GM12801 (cell line): ENCODE results near the gene PIM3.

Experiments used
- CTCF ChIP-seq: IDR thresholded peaks from one replicate; pipeline ENCODE4 v1.5.1; 2011; ENCODE audit warnings: control low read depth; ENCODE audit not compliant: insufficient read length; ENCODE audit errors: extremely low read depth

PIM3 gene

DNA sequence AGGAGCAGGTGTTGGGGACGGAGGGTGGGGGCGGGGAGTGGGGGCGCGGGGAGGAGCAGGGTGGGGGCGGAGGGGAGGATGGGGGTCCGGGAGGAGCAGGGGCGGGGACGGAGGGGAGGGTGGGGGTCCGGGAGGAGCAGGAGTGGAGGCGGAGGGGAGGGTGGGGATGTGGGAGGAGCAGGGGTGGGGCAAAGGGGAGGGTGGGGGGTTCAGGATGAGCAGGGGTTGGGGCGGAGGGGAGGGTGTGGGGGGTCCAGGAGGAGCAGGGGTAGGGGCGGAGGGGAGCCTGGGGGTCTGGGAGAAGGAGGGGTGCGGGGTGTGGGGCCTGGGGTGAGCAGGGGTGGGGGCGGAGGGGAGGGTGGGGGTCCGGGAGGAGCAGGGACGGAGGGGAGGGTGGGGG lies 25.0 kb upstream of the PIM3 start:
- no peak for TF ChIP-seq CTCF

GRCh38 chr22:49936018-49936972 lies 24.3 kb upstream of the PIM3 start:
- no peak for TF ChIP-seq CTCF

GRCh38 chr22:49936973-49937757 lies 23.4 kb upstream of the PIM3 start:
- TF ChIP-seq CTCF = no peak

GRCh38 chr22:49937758-49938564 lies 22.6 kb upstream of the PIM3 start:
- TF ChIP-seq CTCF = no peak

DNA sequence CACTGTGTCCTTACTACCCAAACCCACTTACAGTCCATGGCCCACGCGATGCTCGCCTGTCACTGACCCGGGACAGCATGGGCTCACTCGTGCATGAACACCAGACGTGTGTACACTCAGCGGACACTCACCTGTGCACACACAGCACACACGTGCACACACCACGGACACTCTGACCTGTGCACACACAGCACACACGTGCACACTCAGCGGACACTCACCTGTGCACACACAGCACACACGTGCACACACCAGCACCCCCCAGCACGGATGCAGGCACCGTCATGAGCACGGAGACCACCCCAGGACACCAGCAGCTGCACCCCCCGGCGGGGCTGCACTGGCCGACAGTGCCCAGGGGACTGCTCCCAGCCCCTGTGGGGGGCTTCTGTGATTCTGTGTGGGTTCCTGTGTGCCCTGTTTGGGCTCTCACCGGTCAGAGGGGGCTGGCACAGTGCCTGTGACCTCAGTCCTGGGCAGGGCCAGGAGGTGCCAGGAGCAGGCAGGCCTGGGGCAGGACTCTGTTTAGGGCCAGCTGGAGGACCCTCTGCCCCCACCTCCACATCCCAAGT lies 21.9 kb upstream of the PIM3 start:
- TF ChIP-seq CTCF = no peak

- no peak for TF ChIP-seq CTCF
Measured at GRCh38 chr22:49941507-49942316, 18.9 kb upstream of the PIM3 start.
